ENCODE results near the gene EPHB1.
"Not testable (repeated sequence)": the region's sequence is repeated elsewhere in the genome, so short reads cannot be mapped to it uniquely, and the experiment has no call there.

EPHB1 gene

DNA sequence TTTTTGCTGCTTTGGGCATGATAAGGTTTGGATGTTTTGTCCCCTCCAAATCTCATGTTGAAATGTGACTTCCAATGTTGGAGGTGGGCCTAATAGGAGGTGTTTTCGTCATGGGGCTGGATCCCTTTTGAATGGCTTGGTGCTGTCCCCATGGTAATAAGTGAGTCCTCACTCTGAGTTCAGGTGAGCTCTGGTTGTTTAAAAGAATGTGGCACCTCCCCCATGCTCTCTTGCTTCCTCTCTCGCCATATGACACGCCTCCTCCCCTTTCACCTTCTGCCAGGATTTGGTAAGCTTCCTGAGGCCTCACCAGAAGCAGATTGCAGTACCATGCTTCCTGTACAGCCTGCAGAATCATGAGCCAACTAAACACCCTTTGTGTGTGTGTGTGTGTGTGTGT, 255.5 kb downstream of the EPHB1 start:
- DNase-seq (ENCODE audit: low read depth), result no peak

GRCh38 chr3:135051409-135051973, 256.4 kb downstream of the EPHB1 start:
- DNase-seq (ENCODE audit: low read depth), result no peak

DNA sequence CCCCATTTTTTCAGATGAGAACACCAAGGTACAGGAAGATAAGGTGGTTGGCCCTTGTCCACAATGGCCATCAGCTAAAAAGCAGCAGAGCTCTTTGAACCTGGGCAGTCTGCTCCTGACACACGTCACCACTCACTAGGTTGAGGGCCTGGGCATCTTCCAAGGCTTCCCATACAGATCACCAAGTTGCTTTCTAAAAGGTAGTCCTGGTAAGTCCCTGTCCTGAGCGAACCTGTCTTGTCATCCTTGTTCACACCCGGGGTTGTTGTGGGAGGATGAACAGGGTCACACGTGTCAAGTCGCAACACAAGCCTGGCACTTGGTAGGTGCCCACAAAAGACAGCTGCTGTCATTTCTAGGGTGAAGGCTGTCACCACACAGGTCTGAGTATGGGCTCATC, 260.4 kb downstream of the EPHB1 start:
- DNase-seq (ENCODE audit: low read depth), result no peak

DNA sequence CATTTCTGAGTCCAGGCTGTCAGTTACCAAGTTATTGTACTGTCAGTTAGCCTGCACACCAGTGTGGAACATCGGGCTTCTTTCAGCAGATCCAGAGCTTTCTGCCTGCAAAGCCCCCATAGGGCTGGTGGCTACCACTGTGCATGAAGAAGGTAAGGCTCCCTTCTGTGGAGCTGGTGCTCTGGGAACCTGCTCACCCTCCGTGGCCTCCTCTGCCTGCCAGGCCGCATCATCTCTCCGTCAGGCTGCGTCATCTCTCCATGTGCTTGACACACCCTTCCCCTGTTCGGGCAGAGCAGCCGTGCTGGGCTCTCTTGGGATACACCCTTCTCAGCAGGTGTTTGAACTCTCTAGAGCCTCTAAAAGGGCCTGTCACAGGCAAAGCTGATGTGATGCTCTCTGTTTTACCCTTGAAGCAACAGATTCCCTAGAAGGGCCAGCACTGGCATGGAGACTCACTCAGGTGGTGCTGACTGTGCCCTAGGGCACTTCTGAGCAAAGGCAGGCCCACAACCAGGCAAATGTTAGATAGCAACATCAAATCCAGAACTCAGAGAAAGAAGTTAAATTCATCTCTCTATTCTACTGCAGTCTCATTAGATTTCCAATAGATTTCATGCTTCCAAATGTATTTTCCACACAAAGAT, 261.1 kb downstream of the EPHB1 start:
- DNase-seq (ENCODE audit: low read depth), result no peak

GRCh38 chr3:135056733-135057310, 261.8 kb downstream of the EPHB1 start:
- no peak for DNase-seq (ENCODE audit: low read depth)

GRCh38 chr3:135057996-135058395, 262.9 kb downstream of the EPHB1 start:
- DNase-seq (ENCODE audit: low read depth), result no peak

DNA sequence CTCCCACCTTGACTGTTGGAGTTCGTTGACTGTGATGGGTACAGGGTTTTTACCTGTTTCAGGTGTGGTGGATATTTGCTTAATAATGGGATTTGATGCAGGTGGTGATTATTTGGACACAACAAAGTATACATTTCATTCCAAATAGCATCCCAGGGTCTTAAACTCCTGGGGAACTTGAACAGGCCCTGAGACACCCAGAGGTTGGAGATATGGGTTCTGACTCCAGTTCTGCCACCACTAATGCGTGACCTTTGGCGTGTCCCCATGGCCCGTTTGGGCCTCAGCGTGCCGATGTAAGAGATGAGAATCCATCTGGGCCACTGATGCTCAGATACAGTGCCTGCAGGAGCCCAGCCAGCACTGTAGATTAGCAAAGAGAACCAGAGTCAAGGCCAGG, 264.5 kb downstream of the EPHB1 start:
- no peak for DNase-seq (ENCODE audit: low read depth)

- not testable (repeated sequence) for DNase-seq (ENCODE audit: low read depth)
Observed at GRCh38 chr3:135066844-135067727, 272.0 kb downstream of the EPHB1 start.

DNA sequence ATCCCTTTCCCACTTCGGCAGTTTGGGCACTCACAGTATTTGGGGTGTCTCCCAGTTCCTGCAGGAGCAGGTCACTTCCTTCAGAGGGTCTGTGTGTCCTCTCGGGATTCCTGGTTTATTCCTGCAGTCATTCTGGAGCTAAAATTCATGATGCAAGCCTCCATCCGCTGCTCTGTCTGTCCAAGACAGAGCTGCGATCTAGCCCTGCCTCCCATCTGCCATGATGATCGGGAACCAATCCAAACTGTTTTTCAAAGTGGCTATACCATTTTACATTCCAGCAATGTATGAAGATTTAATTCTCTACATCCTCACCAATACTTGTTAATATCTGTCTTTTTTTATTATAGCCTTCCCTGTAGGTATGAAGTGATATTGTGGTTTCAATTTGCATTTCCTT, 273.0 kb downstream of the EPHB1 start:
- DNase-seq (ENCODE audit: low read depth), result no peak

- no peak for DNase-seq (ENCODE audit: low read depth)
Observed at GRCh38 chr3:135069406-135069805, 274.3 kb downstream of the EPHB1 start.

- DNase-seq (ENCODE audit: low read depth), result no peak
Observed at GRCh38 chr3:135071483-135071882, 276.4 kb downstream of the EPHB1 start.

- no peak for DNase-seq (ENCODE audit: low read depth)
Observed at GRCh38 chr3:135072431-135072830, 277.4 kb downstream of the EPHB1 start.

DNA sequence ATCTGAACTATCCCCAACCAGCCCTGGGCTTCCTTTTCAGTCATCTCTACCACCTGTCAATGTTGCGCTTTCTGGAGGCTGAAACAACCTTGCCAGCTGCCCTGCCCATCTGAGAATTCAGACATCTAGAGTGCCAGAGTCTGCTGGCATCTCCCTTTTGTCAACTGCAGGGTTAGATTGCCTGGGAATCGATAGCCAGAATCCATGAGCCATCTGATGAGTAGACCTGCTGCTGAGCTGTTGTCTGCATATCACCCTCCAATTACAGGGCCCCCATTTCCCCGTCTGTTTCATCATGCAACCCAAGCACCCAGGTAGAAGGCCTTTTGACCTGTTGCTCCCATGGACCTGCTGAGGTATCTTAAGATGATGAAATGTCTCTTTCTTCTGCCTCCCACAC, 280.1 kb downstream of the EPHB1 start:
- no peak for DNase-seq (ENCODE audit: low read depth)

- no peak for DNase-seq (ENCODE audit: low read depth)
Observed at GRCh38 chr3:135076341-135076740, 281.3 kb downstream of the EPHB1 start.

DNA sequence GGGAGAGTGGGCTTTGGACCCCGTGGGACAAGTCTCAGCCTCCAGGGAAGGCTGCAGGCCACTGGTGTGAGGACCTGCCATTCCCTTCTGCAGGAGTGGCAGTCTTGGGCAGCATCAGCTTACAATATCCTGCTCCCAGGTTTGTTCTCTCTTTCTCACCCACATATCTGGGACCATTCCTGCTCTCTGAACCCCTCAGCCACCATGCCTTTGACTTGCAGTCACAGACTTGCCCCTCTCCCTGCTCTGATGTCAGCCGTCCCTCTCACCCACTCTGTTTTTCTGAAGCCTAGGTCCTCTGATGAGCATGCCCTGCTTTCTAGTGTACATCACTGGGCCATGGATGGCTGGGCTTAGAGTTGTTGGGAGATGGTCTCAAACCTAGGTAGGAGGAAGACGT, 282.1 kb downstream of the EPHB1 start:
- no peak for DNase-seq (ENCODE audit: low read depth)

- DNase-seq (ENCODE audit: low read depth), result no peak
Observed at GRCh38 chr3:135078283-135078682, 283.2 kb downstream of the EPHB1 start.

GRCh38 chr3:135079095-135079494, 284.0 kb downstream of the EPHB1 start:
- DNase-seq (ENCODE audit: low read depth), result no peak

DNA sequence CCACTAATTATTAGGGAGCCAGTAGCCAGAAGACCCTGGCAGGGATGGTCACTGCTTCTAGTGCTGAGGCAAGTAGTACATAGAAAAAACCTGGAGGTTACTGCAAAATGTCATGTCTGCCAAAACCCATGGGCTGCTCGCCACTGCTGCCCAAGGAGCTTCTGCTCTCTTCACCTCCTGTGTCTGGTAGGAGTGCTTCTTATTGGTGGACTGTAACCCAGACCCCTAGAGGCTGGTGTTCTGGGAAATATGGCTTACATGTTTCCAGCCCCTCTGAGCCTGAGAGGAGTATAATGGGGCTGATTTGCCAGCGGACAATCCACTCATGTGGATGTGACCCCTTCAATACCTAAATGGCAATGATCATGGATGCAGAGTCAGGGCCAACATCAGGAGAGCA, 286.4 kb downstream of the EPHB1 start:
- DNase-seq (ENCODE audit: low read depth), result no peak

DNA sequence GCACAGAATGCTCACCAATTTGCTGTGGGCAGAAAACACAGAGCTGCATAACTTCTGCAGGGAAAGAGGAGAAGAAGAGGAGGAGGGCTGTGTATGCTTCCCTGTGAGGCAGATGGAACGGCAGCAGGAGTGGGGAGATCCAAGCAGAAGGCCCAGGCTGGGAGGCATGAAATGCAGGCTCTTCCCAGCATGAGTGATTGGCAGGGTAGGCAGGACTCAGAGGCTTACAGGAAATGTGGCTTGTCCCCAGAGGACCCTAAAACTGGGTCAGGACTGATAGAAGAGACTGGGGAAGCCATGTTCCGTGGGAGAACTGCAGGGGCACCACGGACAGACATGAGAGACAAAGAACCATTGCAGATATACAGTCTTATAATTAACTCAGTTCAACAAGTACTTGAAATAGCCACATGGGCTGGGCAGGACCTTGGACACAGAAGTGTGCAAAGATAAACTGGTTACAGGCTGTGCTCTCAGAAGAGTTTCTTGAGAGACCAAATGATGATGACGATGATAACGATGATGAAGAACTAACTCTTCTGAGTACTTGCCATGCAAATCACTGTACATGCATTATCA, 286.9 kb downstream of the EPHB1 start:
- no peak for DNase-seq (ENCODE audit: low read depth)

- no peak for DNase-seq (ENCODE audit: low read depth)
Observed at GRCh38 chr3:135082706-135083105, 287.6 kb downstream of the EPHB1 start.

DNA sequence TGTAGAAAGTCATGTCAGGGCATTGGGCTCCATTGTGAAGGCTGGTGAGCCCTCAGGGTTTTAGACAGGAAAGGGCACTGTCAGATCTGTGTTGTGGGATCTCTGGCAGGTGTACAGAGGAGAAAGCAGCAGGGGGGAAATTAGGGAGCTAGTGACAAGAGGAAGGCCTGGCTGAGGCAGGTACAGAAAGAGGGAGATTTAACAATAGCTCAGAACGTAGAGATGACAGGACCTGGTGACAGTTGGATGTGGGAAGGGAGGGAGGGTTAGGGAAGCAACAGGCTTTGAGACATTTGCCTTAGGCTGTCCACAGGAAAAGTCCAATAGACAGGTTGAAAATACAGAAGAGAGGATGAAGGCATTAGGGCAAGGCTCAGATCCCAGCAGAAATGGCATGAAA, 288.1 kb downstream of the EPHB1 start:
- no peak for DNase-seq (ENCODE audit: low read depth)

- no peak for DNase-seq (ENCODE audit: low read depth)
Observed at GRCh38 chr3:135083756-135084155, 288.7 kb downstream of the EPHB1 start.

- no peak for DNase-seq (ENCODE audit: low read depth)
Observed at GRCh38 chr3:135084405-135084804, 289.3 kb downstream of the EPHB1 start.
